HG02981 (cell line): ENCODE data around the gene PLEKHG7.
"Not testable (repeated sequence)": the region's sequence is repeated elsewhere in the genome, so short reads cannot be mapped to it uniquely, and the experiment has no call there.

ENCODE experiments used
- ATAC-seq: cut with Tn5 transposase; IDR thresholded peaks from one replicate; pipeline ENCODE4 v1.9.1; 2021; ENCODE audit warnings: mild to moderate bottlenecking, moderate library complexity; ENCODE audit not compliant: unreplicated experiment

PLEKHG7 gene

DNA sequence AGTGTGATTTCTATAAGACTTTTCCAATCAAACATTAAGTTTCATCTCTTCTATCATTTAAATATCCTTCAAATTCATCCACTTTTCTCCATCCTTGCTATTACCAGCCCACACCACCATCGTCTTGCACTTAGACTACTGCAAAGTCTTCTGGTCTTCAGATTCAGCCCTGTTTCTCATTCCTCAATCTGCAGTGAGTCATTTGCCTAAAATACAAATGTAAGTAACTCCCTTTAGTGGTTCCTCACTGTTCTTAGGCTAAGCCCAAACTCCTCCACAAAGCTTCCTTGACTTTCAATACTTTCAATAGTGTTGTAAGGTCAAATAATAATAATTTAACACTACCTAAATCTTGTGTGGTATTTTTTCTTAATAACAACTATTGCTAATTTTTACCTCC, 83.3 kb downstream of the PLEKHG7 start:
- ATAC-seq = no peak

DNA sequence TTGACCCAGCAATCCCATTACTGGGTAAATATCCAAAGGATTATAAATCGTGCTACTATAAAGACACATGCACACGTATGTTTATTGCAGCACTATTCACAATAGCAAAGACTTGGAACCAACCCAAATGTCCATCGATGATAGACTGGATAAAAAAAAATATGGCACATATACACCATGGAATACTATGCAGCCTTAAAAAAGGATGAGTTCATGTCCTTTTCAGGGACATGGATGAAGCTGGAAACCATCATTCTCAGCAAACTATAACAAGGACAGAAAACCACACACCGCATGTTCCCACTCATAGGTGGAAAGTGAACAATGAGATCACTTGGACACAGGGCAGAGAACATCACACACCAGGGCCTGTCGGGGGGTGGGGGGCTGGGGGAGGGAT, 91.6 kb downstream of the PLEKHG7 start:
- not testable (repeated sequence) for ATAC-seq

DNA sequence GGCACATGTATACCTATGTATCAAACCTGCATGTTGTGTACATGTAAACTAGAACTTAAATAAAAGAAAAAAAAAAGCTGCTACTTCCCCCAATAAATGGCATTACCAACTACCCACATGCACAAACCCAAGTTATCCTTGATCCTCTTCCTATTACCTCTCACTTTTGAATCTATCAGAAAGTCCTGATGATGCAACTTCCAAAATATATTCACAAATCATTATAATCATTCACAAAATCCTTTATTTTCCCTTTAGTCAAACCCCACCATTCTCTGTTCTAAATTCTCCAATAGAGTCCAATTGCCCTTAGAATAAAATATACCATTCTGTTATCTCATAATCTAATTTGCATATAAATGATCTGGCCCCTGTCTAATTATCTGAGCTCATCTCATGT, 92.0 kb downstream of the PLEKHG7 start:
- no peak for ATAC-seq

DNA sequence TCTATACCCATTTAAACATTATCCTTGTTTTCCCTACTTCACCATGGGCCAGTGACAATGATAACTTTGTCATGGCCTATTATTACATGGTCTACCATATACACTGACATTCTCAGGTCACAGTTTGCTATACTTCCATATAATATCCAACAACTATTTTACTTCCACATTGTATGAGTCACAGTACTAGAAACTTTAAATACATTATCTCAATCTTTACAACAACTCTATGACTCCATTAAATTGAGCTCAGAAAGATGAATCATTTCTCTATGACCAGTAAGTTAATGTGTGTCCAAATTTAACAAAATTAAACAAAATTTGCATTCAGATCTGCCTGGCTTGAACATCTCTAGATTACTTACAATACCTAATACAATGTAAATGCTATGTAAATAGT, 93.9 kb downstream of the PLEKHG7 start:
- no peak for ATAC-seq

DNA sequence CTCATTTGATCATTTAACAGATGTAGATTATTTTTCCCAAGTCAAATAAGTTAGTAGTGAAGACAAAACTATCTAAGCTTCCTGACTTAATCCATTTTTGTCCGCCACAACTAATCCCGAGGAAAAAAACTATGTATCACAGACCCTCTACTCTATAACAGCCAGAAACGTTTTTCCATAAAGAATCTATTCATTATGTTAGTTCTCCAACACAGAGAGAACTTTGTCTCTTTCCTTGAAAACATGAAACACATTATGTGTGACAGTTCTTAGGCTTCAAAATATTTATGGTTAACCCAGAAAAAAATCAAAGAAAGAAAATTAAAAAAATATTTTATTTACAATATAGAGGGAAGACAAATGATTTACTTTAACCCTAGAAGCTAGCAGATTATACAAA, 100.1 kb downstream of the PLEKHG7 start:
- ATAC-seq = no peak

DNA sequence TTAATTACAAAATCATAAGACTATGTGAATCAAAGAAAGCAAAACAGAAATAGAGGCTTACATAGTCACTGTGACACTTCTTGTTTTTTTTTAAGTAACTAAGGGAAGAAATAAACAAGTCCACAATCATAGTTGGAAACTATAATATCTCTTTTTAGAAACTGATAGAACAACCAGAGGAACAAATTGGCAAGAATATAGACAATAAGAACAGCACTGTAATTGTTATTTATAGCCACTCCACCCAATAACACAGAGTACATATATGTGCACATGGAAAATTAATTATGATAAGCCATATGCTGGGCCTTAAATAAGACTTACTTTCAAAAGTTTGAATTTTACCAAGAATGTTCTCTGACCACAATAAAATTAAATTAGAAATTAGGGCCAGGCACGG, 101.1 kb downstream of the PLEKHG7 start:
- no peak for ATAC-seq

DNA sequence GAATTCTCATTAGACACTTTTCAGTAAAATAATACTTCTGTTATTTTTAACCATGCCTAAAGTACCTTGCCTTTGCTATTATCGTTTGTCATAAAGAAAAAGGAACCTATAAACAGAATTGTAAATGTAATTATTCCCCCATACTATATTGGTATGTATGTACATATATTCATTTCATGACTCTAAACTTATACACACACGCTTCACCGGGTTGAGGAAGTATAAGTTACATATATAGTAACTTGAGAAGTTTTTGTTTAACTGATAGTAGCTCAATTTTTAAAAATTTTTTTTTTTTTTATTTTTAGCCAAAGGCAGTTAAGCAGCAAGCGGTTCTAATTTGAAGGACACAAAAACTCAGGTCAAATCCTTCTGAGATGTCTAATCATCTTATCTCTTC, 107.6 kb downstream of the PLEKHG7 start:
- ATAC-seq = no peak

DNA sequence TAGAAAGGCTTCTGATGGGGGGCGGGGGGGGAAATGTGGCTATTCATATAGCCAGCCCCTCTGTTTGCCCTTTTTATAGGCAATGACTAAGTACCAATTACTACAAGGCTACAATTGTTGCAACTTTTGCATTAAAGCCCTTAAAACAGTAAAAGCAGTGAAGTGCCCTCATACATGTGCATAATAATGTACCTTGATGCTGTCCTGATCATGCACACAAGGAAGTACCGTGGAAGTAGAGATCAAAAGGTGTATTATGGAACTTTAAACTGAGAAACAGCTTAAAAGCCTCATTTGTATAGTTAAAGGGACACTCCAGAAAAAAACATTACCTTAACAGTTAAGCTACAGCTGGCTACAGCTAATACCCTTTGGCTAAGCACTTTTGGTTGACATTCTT, 111.8 kb downstream of the PLEKHG7 start:
- ATAC-seq = no peak

DNA sequence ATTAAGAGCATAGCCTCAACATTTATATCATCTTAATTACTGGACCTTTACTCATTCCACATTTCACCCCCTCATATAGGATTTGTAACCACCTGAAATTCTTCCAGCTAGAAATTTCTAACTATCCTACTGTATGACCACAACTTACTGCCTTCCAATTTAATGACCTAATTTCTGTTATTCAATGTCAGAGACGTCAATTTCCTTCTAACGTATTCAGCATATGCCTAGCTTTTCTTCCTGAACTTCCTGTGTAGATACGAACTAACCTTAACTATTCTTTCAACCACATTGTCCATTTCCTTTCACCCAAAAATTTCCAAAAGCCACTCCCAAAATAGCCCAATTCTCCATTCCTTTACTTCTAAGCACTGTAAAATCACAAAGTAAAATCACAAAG, 118.4 kb downstream of the PLEKHG7 start:
- ATAC-seq = no peak
